IMR-90 (cell line): Measurements from ENCODE around the gene EIF2A. TPM values are rescaled to one million over a fixed set of nuclear protein-coding genes. Genes with fewer than 3 reads are reported as not detected.

Experiments used
- ATAC-seq: fragments of 200-7000 bp; cut with Tn5 transposase; 2 replicates; pipeline ENCODE4 v1.9.1; 2020; ENCODE audit warnings: low read depth, mild to moderate bottlenecking, moderate library complexity
- BruUV-seq: library from RNA; stranded (reverse); fragments of 400-500 nt; replicated peaks from 2 replicates; lab custom pipeline; 2021; lab: Mats Ljungman, UMichigan
- CTCF ChIA-PET: fragments of 300-600 bp; formaldehyde crosslinking; extraction: SDS; loops from one replicate; lab custom pipeline; 2021; ENCODE audit warnings: antibody characterized with exemption; lab: Yijun Ruan, JAX
- POLR2A ChIA-PET: fragments of 300-600 bp; sonication (Branson Sonifier 250); formaldehyde crosslinking; loops from one replicate; lab custom pipeline; 2022; ENCODE audit warnings: antibody characterized with exemption; ENCODE audit not compliant: unreplicated experiment; lab: Charles Lee
- DNase-seq: peaks from one replicate; pipeline ENCODE4 v3.0.0; 2013
- H2AFZ ChIP-seq: replicated peaks from 2 replicates; pipeline ENCODE3; 2013; ENCODE audit warnings: low read length, mild to moderate bottlenecking; ENCODE audit not compliant: poor library complexity
- H2AK5ac ChIP-seq: 2 replicates; pipeline ENCODE4 v1.6.1; 2013; ENCODE audit warnings: low read depth, low read length, inconsistent platforms
- H2AK9ac ChIP-seq: replicated peaks from 2 replicates; pipeline ENCODE3; 2013; ENCODE audit warnings: mild to moderate bottlenecking, low read depth, low read length, moderate library complexity; ENCODE audit not compliant: poor library complexity
- H2BK120ac ChIP-seq: 2 replicates; pipeline ENCODE4 v1.6.1; 2013; ENCODE audit warnings: low read depth, low read length, inconsistent platforms
- H2BK15ac ChIP-seq: 3 replicates; pipeline ENCODE4 v1.6.1; 2013; ENCODE audit warnings: low read depth, low read length, inconsistent platforms
- H2BK20ac ChIP-seq: 2 replicates; pipeline ENCODE4 v1.6.1; 2013; ENCODE audit warnings: low read depth, mild to moderate bottlenecking, inconsistent platforms, low read length, moderate library complexity
- H2BK5ac ChIP-seq: 2 replicates; pipeline ENCODE4 v1.6.1; 2013; ENCODE audit warnings: mild to moderate bottlenecking, low read depth, low read length, inconsistent platforms; ENCODE audit not compliant: poor library complexity, severe bottlenecking
- H3K14ac ChIP-seq: replicated peaks from 2 replicates; pipeline ENCODE4 v1.6.1; 2013; ENCODE audit warnings: low read depth, low read length, inconsistent platforms
- H3K18ac ChIP-seq: 2 replicates; pipeline ENCODE4 v1.6.1; 2013; ENCODE audit warnings: low read depth, low read length, control low read depth
- H3K23ac ChIP-seq: 2 replicates; pipeline ENCODE4 v1.6.1; 2013; ENCODE audit warnings: low read depth, low read length, inconsistent platforms
- H3K27ac ChIP-seq: 2 replicates; pipeline ENCODE4 v1.5.1; 2013; ENCODE audit warnings: mild to moderate bottlenecking, control low read depth, low read length; ENCODE audit not compliant: insufficient read depth
- H3K27me3 ChIP-seq: 2 replicates; pipeline ENCODE4 v1.6.1; 2013; ENCODE audit warnings: low read length; ENCODE audit not compliant: control insufficient read depth, insufficient read depth
- H3K36me3 ChIP-seq: 2 replicates; pipeline ENCODE4 v1.6.1; 2013; ENCODE audit warnings: low read length, mixed read lengths; ENCODE audit not compliant: control insufficient read depth, insufficient read depth
- H3K4ac ChIP-seq: 2 replicates; pipeline ENCODE4 v1.6.1; 2013; ENCODE audit warnings: low read depth, low read length, inconsistent platforms
- H3K4me1 ChIP-seq: 2 replicates; pipeline ENCODE4 v1.6.1; 2013; ENCODE audit warnings: low read length, mixed read lengths; ENCODE audit not compliant: control insufficient read depth, insufficient read depth
- H3K4me2 ChIP-seq: 2 replicates; pipeline ENCODE4 v1.6.1; 2013; ENCODE audit warnings: low read depth, mild to moderate bottlenecking, control low read depth, low read length, moderate library complexity
- H3K4me3 ChIP-seq: 2 replicates; pipeline ENCODE4 v1.5.1; 2013; ENCODE audit warnings: low read depth, mild to moderate bottlenecking, control low read depth, low read length, moderate library complexity; ENCODE audit not compliant: insufficient read depth
- H3K56ac ChIP-seq: 2 replicates; pipeline ENCODE4 v1.6.1; 2013; ENCODE audit warnings: low read length, inconsistent platforms; ENCODE audit not compliant: insufficient read depth; ENCODE audit errors: extremely low read depth
- H3K79me1 ChIP-seq, 2 experiments: 2 replicates each; pipeline ENCODE4 v1.6.1; 2013; ENCODE audit warnings: low read length in 2 of 2, inconsistent platforms in 1 of 2, low read depth in 1 of 2
- H3K9ac ChIP-seq: 2 replicates; pipeline ENCODE4 v1.6.1; 2013; ENCODE audit warnings: low read depth, low read length, control low read depth
- H3K9me1 ChIP-seq: 2 replicates; pipeline ENCODE4 v1.6.1; 2013; ENCODE audit warnings: low read length, inconsistent platforms; ENCODE audit not compliant: insufficient read depth
- H3K9me3 ChIP-seq: 2 replicates; pipeline ENCODE4 v1.6.1; 2013; ENCODE audit warnings: low read length; ENCODE audit not compliant: control insufficient read depth, insufficient read depth
- H4K20me1 ChIP-seq: 2 replicates; pipeline ENCODE4 v1.6.1; 2013; ENCODE audit warnings: low read length, inconsistent platforms; ENCODE audit not compliant: insufficient read depth
- H4K5ac ChIP-seq: 2 replicates; pipeline ENCODE4 v1.6.1; 2013; ENCODE audit warnings: mild to moderate bottlenecking, low read depth, low read length, control low read depth
- H4K8ac ChIP-seq, 2 experiments: 2 replicates each; pipeline ENCODE4 v1.6.1; 2013; ENCODE audit warnings: low read depth in 2 of 2, low read length in 2 of 2, control low read depth in 1 of 2, inconsistent platforms in 1 of 2
- H4K91ac ChIP-seq: 2 replicates; pipeline ENCODE4 v1.6.1; 2013; ENCODE audit warnings: low read depth, low read length, inconsistent platforms; ENCODE audit not compliant: insufficient read depth
- BHLHE40 ChIP-seq: fragments of 150-350 bp; IDR thresholded peaks from 2 replicates; pipeline ENCODE4 v1.6.1; 2016; ENCODE audit warnings: mild to moderate bottlenecking, low read depth, low read length
- CEBPB ChIP-seq: IDR thresholded peaks from 2 replicates; pipeline ENCODE4 v1.6.1; 2012; ENCODE audit warnings: low read depth, low read length, improper control_type of control experiment
- CHD1 ChIP-seq: IDR thresholded peaks from 2 replicates; pipeline ENCODE4 v1.6.1; 2012; ENCODE audit warnings: low read depth, low read length, improper control_type of control experiment
- CTCF ChIP-seq: conservative IDR thresholded peaks from 2 replicates; pipeline ENCODE4 v1.5.1; 2012; ENCODE audit warnings: mild to moderate bottlenecking, low read depth, low read length, improper control_type of control experiment
- FOS ChIP-seq: fragments of 150-350 bp; IDR thresholded peaks from 2 replicates; pipeline ENCODE4 v1.6.1; 2016; ENCODE audit warnings: low read depth, low read length
- MAZ ChIP-seq: IDR thresholded peaks from 2 replicates; pipeline ENCODE4 v1.6.1; 2012; ENCODE audit warnings: low read depth, mild to moderate bottlenecking, low read length, improper control_type of control experiment, moderate library complexity, borderline replicate concordance
- POLR2A ChIP-seq: IDR thresholded peaks from 2 replicates; pipeline ENCODE4 v1.6.1; 2012; ENCODE audit warnings: mild to moderate bottlenecking, low read depth, low read length
- RCOR1 ChIP-seq: IDR thresholded peaks from 2 replicates; pipeline ENCODE4 v1.6.1; 2012; ENCODE audit warnings: mild to moderate bottlenecking, low read length, improper control_type of control experiment; ENCODE audit not compliant: insufficient replicate concordance
- USF2 ChIP-seq: fragments of 150-350 bp; IDR thresholded peaks from 2 replicates; pipeline ENCODE4 v1.6.1; 2017; ENCODE audit warnings: mild to moderate bottlenecking, antibody characterized with exemption, low read length, low read depth
- WGBS, 2 experiments: methylation state at CpG; one replicate each; pipeline versions ENCODE4 v1.1.5 to v1.1.7; 2013; ENCODE audit warnings: missing lambda C conversion rate in 2 of 2; ENCODE audit not compliant: insufficient read length in 1 of 2; ENCODE audit errors: extremely low coverage in 2 of 2; 5-methylcytosine and 5-hydroxymethylcytosine counted together
- dilution Hi-C: fragments of 300-500 bp; cut with HindIII; formaldehyde crosslinking; loops from one replicate; pipeline ENCODE4 v1.14.3; 2018; ENCODE audit warnings: low sequenced_read_pairs; ENCODE audit not compliant: unreplicated experiment
- in situ Hi-C: fragments of 300-500 bp; cut with MboI; formaldehyde crosslinking; loops from 3 replicates; pipeline ENCODE4 v1.14.3; 2019; ENCODE audit warnings: low sequenced_read_pairs, inconsistent platforms, mixed read lengths
- intact Hi-C: fragments of 100-400 bp; cut with micrococcal nuclease; formaldehyde crosslinking; loops from 2 replicates; pipeline ENCODE4 v1.10.0; 2022
- polyA plus RNA-seq, 3 experiments: library from polyadenylated mRNA; depleted of rRNA; stranded (reverse); fragments of >200 nt; gene quantifications; 2 replicates each; pipeline ENCODE4 v1.2.3, GENCODE V29; 2012; ENCODE audit warnings: low replicate concordance in 1 of 3
- total RNA-seq: library from RNA; depleted of rRNA; stranded (reverse); fragments of >200 nt; gene quantifications from 2 replicates; pipeline ENCODE4 v1.2.3, GENCODE V29; 2012

EIF2A gene
- total and polyA plus RNA-seq, 2 of the 4 experiments (the other 2 are of a cell fraction): 61.2 to 166 TPM

DNA sequence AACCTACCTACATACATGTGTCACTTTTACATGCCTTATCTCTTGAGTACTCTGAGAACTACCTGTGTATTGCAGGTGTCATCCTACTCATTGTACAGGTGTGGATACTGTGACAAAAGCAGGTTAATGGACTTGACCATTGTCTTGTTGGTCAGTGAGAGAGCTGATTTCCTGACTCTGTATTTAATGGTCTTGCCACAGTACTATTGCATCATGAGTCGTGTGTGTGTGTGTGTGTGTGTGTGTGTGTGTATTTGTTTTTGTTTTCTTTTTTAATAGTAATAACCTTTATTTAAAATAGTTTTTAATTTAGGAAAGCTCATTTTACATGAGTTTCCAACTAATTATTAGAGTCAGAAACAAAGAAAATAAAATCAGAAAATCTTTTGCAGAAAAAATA lies 64.2 kb downstream of the EIF2A start:
- H3K56ac ChIP-seq: no peak overlapping the region
- H3K18ac ChIP-seq: no peak overlapping the region
- no peaks in the 10 kb centered on the region for H3K27me3 ChIP-seq
- H3K9me3 ChIP-seq: no peaks in the 10 kb centered on the region
- H3K14ac ChIP-seq: no peak overlapping the region
- no peak overlapping the region for H2AK5ac ChIP-seq
- H3K36me3 ChIP-seq: peaks cover 8% of the 10 kb centered on the region
- H3K79me1 ChIP-seq: peaks cover 8 to 46% of the 10 kb centered on the region in 2 experiments; a peak in 2 of 4 replicates
- no peak overlapping the region for H3K23ac ChIP-seq
- no peak overlapping the region for H2AK9ac ChIP-seq
- no peaks in the 10 kb centered on the region for H3K4me1 ChIP-seq
- H3K9ac ChIP-seq: no peak overlapping the region
- dilution Hi-C loops: no loop called here
- TF ChIP-seq CHD1 (no peak), BHLHE40 (no peak), USF2 (no peak), FOS (no peak), MAZ (no peak), CEBPB (peak; percentile 80), CTCF (no peak), POLR2A (no peak), RCOR1 (no peak)
- in situ Hi-C loops: no loop called here
- no peak overlapping the region for H3K4ac ChIP-seq
- ChIA-PET CTCF (no interaction called here), POLR2A (no interaction called here)
- ATAC-seq (no peak), DNase-seq (no peak)
- H2BK20ac ChIP-seq: no peak overlapping the region
- H2BK15ac ChIP-seq: no peak overlapping the region
- H3K9me1 ChIP-seq: no peaks in the 10 kb centered on the region; the same call in 1 of the 2 replicates
- H4K8ac ChIP-seq: no peak overlapping the region
- H3K27ac ChIP-seq: no peak overlapping the region
- no peak overlapping the region for H2BK5ac ChIP-seq
- no peak overlapping the region for H4K5ac ChIP-seq
- no peak overlapping the region for H3K4me3 ChIP-seq
- H2BK120ac ChIP-seq: no peak overlapping the region
- BruUV-seq: no TSS peak
- intact Hi-C loops: no loop called here
- H4K20me1 ChIP-seq: peaks cover 39% of the 10 kb centered on the region
- no peak overlapping the region for H4K91ac ChIP-seq
- H3K4me2 ChIP-seq: no peak overlapping the region
- no CpG with 5 or more reads among the region's 1 CpG for WGBS, 2 experiments
- H2AFZ ChIP-seq: no peak overlapping the region
